AG04450 (cell line): Measurements from ENCODE around the gene POU1F1. TPM values are rescaled to one million over a fixed set of nuclear protein-coding genes. Genes with fewer than 3 reads are reported as not detected.

Source experiments
- CTCF ChIA-PET: fragments of 300-600, 350-600 bp; formaldehyde crosslinking; extraction: SDS; loops from one replicate; lab custom pipeline; 2022; ENCODE audit warnings: antibody characterized with exemption, inconsistent platforms; lab: Charles Lee
- POLR2A ChIA-PET: fragments of 350-600 bp; formaldehyde crosslinking; extraction: SDS; loops from one replicate; lab custom pipeline; 2021; ENCODE audit warnings: antibody characterized with exemption, inconsistent platforms; lab: Yijun Ruan, JAX
- DNase-seq: peaks from one replicate; pipeline ENCODE4 v3.0.0-alpha.2; 2011; ENCODE audit warnings: low read depth, low spot score
- H3K27ac ChIP-seq: one replicate; pipeline ENCODE4 v1.5.1; 2012; ENCODE audit warnings: low read depth, low read length, control low read depth
- H3K27me3 ChIP-seq: one replicate; pipeline ENCODE4 v1.6.0; 2012; ENCODE audit warnings: low read length; ENCODE audit not compliant: control insufficient read depth, insufficient read depth
- H3K4me3 ChIP-seq: 2 replicates; pipeline ENCODE4 v1.5.1; 2011; ENCODE audit warnings: mild to moderate bottlenecking, low read depth, low read length, control low read depth
- H3K9me3 ChIP-seq: 2 replicates; pipeline ENCODE4 v1.5.1; 2012; ENCODE audit warnings: low read length; ENCODE audit not compliant: control insufficient read depth, insufficient read depth
- CTCF ChIP-seq: IDR thresholded peaks from 2 replicates; pipeline ENCODE4 v1.5.1; 2011; ENCODE audit warnings: low read depth, low read length, control low read depth, inconsistent platforms
- polyA minus RNA-seq: library from RNA; depleted of rRNA, polyadenylated mRNA; stranded (reverse); fragments of >200 nt; gene quantifications from 2 replicates; pipeline ENCODE4 v1.2.3, GENCODE V29; 2011; rRNA and poly(A)+ RNA removed
- polyA plus RNA-seq: library from polyadenylated mRNA; depleted of rRNA; stranded (reverse); fragments of >200 nt; gene quantifications from 2 replicates; pipeline ENCODE4 v1.2.3, GENCODE V29; 2011; rRNA removed

POU1F1 gene, protein sequence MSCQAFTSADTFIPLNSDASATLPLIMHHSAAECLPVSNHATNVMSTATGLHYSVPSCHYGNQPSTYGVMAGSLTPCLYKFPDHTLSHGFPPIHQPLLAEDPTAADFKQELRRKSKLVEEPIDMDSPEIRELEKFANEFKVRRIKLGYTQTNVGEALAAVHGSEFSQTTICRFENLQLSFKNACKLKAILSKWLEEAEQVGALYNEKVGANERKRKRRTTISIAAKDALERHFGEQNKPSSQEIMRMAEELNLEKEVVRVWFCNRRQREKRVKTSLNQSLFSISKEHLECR
- polyA plus RNA-seq: not detected in 2 replicates
- not detected in 2 replicates for polyA minus RNA-seq

DNA sequence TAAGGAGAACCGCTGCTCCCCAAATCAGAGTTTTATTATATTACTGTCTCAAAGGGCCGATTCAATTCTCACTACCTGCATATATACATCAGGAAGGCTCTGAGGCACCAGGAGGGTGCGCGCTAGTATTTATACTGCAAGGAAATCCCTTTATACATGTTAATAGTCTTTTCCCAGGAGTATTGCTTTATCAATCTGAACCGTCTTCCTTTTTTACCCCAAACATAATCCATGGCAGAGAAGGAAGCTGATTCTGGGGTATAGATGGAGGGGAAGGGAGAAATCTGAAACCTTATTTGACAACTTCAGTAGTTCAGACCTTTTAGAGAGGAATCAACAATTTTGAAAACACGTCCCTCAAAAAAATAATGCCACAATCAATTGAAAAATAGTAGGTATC is at the start of gene POU1F1:
TSS of gene POU1F1 (minus strand) at position 101 of the 400 bp plus-strand sequence. CDS start 122 bp downstream, outside the sequence.
- DNase-seq: no peak
- no peak within 1 kb of the TSS for H3K27ac ChIP-seq
- no peaks in the 10 kb centered on the region for H3K9me3 ChIP-seq
- H3K4me3 ChIP-seq: no peak within 1 kb of the TSS
- ChIA-PET POLR2A (no interaction called here), CTCF (interaction anchor here (0.6 to 4.0 kb wide), 2 partner anchors 17 to 22 kb away, joined by 5 to 25 read pairs; no protein-coding TSS in a partner anchor)
- H3K27me3 ChIP-seq: no peaks in the 10 kb centered on the region
- TF ChIP-seq CTCF: no peak

- Histone ChIP-seq H3K4me3 (no peak overlapping the region), H3K27ac (no peak overlapping the region), H3K9me3 (no peaks in the 10 kb centered on the region), H3K27me3 (peaks cover 4% of the 10 kb centered on the region)
- DNase-seq: no peak
- ChIA-PET CTCF (interaction anchor here (0.6 kb wide), 1 partner anchor 651 kb away, joined by 3 read pairs; no protein-coding TSS in a partner anchor), POLR2A (no interaction called here)
- no peak for TF ChIP-seq CTCF
Measured at GRCh38 chr3:87324609-87325008, 48.2 kb upstream of the POU1F1 start.

- peaks cover 4% of the 10 kb centered on the region for H3K27me3 ChIP-seq
- no peaks in the 10 kb centered on the region for H3K9me3 ChIP-seq
- ChIA-PET POLR2A (no interaction called here), CTCF (interaction anchor here (1.2 kb wide), 1 partner anchor 30 kb away, joined by 4 read pairs; no protein-coding TSS in a partner anchor)
- H3K4me3 ChIP-seq: no peak overlapping the region
- no peak for TF ChIP-seq CTCF
- DNase-seq: no peak
- no peak overlapping the region for H3K27ac ChIP-seq
Measured at GRCh38 chr3:87320756-87321626, 44.6 kb upstream of the POU1F1 start.

- ChIA-PET CTCF (interaction anchor here (1.0 to 2.0 kb wide), 4 partner anchors 20 to 794 kb away, joined by 3 to 9 read pairs (median 4); no protein-coding TSS in a partner anchor), POLR2A (no interaction called here)
- DNase-seq: no peak
Measured at GRCh38 chr3:87318617-87319021, 42.2 kb upstream of the POU1F1 start.

More at GRCh38 chr3:87318617-87319021, 42.2 kb upstream of the POU1F1 start:
- Histone ChIP-seq H3K9me3 (no peaks in the 10 kb centered on the region), H3K4me3 (no peak overlapping the region), H3K27me3 (peaks cover 4% of the 10 kb centered on the region), H3K27ac (no peak overlapping the region)
- TF ChIP-seq CTCF: no peak
